Stimulated activated CD4-positive, alpha-beta T cell treated with anti-CD3 and anti-CD28 coated beads, Interleukin-4, amount 100 ng/mL, for 24 hours (primary cell): ENCODE results near the gene SHOC1.
"Not testable (repeated sequence)": the region's sequence is repeated elsewhere in the genome, so short reads cannot be mapped to it uniquely, and the experiment has no call there.

Source experiments
- DNase-seq: peaks from one replicate; pipeline ENCODE4 v3.0.0-alpha.2; 2020

The SHOC1 gene

GRCh38 chr9:111794835-111795556 is at the start of gene SHOC1:
Gene SHOC1 (minus strand): TSS chr9:111794937. CDS start chr9:111791418, 3,519 bp downstream.
- no peak for DNase-seq

- DNase-seq = no peak
Measured at GRCh38 chr9:111843971-111844370, 49.2 kb upstream of the SHOC1 start.

- DNase-seq = no peak
Measured at GRCh38 chr9:111842313-111842712, 47.6 kb upstream of the SHOC1 start.

- no peak for DNase-seq
Measured at GRCh38 chr9:111840442-111840841, 45.7 kb upstream of the SHOC1 start.

- no peak for DNase-seq
Measured at GRCh38 chr9:111839987-111840386, 45.2 kb upstream of the SHOC1 start.

GRCh38 chr9:111839387-111839786 is 44.6 kb upstream of the SHOC1 start:
- no peak for DNase-seq

GRCh38 chr9:111838439-111838838 is 43.7 kb upstream of the SHOC1 start:
- DNase-seq = no peak

- no peak for DNase-seq
Measured at GRCh38 chr9:111836311-111836710, 41.6 kb upstream of the SHOC1 start.

- DNase-seq = no peak
Measured at GRCh38 chr9:111833941-111834340, 39.2 kb upstream of the SHOC1 start.

GRCh38 chr9:111832449-111832848 is 37.7 kb upstream of the SHOC1 start:
- no peak for DNase-seq

- DNase-seq = no peak
Measured at GRCh38 chr9:111831371-111832108, 36.8 kb upstream of the SHOC1 start.

- DNase-seq = no peak
Measured at GRCh38 chr9:111828193-111828592, 33.5 kb upstream of the SHOC1 start.

- DNase-seq = no peak
Measured at GRCh38 chr9:111825468-111826145, 30.9 kb upstream of the SHOC1 start.

GRCh38 chr9:111821006-111821528 is 26.3 kb upstream of the SHOC1 start:
- no peak for DNase-seq

GRCh38 chr9:111819360-111819759 is 24.6 kb upstream of the SHOC1 start:
- DNase-seq = no peak

GRCh38 chr9:111815285-111816070 is 20.7 kb upstream of the SHOC1 start:
- no peak for DNase-seq

- no peak for DNase-seq
Measured at GRCh38 chr9:111812337-111812736, 17.6 kb upstream of the SHOC1 start.

- no peak for DNase-seq
Measured at GRCh38 chr9:111810908-111811307, 16.2 kb upstream of the SHOC1 start.

GRCh38 chr9:111810415-111810814 is 15.7 kb upstream of the SHOC1 start:
- DNase-seq = not testable (repeated sequence)

GRCh38 chr9:111807197-111807596 is 12.5 kb upstream of the SHOC1 start:
- DNase-seq = no peak

GRCh38 chr9:111806259-111806658 is 11.5 kb upstream of the SHOC1 start:
- no peak for DNase-seq

- DNase-seq = no peak
Measured at GRCh38 chr9:111805830-111806241, 11.1 kb upstream of the SHOC1 start.

GRCh38 chr9:111805262-111805661 is 10.5 kb upstream of the SHOC1 start:
- no peak for DNase-seq
